Right ventricle myocardium inferior (tissue), 1 donor: ENCODE results near the gene ZNF662. TPM values are rescaled to one million over a fixed set of nuclear protein-coding genes. Genes with fewer than 3 reads are reported as not detected.

Experiments used
- total RNA-seq: library from RNA; stranded (reverse); fragmentation: NEBNext Ultra II Directional; extraction: Animal tissue kit (Norgen Biotek cat#: 25700); gene quantifications from one replicate; pipeline ENCODE4 v1.2.1, GENCODE V29; 2021
- donor health status: DM: no; HTN: yes; CAD: no; lungs with severe emphysema.

Gene ZNF662
- total RNA-seq, 1 donor from 2014 or later: 4.1 TPM

Other genes starting within 250 kb of the ZNF662 start
- gene KLHL40, start 220.6 kb upstream of the ZNF662 start, total RNA-seq: not detected
- 440 TPM for gene HHATL, start 203.3 kb upstream of the ZNF662 start, total RNA-seq
- 0.41 TPM for gene CCDC13, start 132.9 kb upstream of the ZNF662 start, total RNA-seq
- 335 TPM for gene HIGD1A, start 101.7 kb upstream of the ZNF662 start, total RNA-seq
- gene ACKR2, start 96.7 kb upstream of the ZNF662 start, total RNA-seq: 0.89 TPM
- gene CYP8B1, start 30.3 kb upstream of the ZNF662 start, total RNA-seq: not detected
- gene GASK1A, start 73.2 kb downstream of the ZNF662 start, total RNA-seq: 0.92 TPM
- 23.0 TPM for gene POMGNT2, start 199.9 kb downstream of the ZNF662 start, total RNA-seq